Endothelial cell of umbilical vein (primary cell): ENCODE results near the gene ADAM30. TPM values are rescaled to one million over a fixed set of nuclear protein-coding genes. Genes with fewer than 3 reads are reported as not detected.

ENCODE experiments used
- BruUV-seq: library from RNA; stranded (reverse); fragments of 400-500 nt; replicated peaks from 2 replicates; lab custom pipeline; 2021; lab: Mats Ljungman, UMichigan
- CTCF ChIA-PET: fragments of 300-600, 350-600 bp; sonication (Branson Sonifier 250); formaldehyde crosslinking; loops from one replicate; lab custom pipeline; 2021; ENCODE audit warnings: antibody characterized with exemption, inconsistent platforms; lab: Charles Lee
- POLR2A ChIA-PET: fragments of 300-600, 350-600 bp; sonication (Branson Sonifier 250); formaldehyde crosslinking; loops from one replicate; lab custom pipeline; 2021; ENCODE audit warnings: antibody characterized with exemption, inconsistent platforms; lab: Charles Lee
- DNase-seq: peaks from one replicate; pipeline ENCODE4 v3.0.0-alpha.2; 2011; ENCODE audit warnings: low read depth, low spot score
- FAIRE-seq: peaks from 2 replicates; lab custom pipeline; 2011; peaks lifted over from hg19 to GRCh38; lab: Jason Lieb, UNC
- H2AFZ ChIP-seq: 2 replicates; pipeline ENCODE4 v1.6.0; 2012; ENCODE audit warnings: low read depth, low read length, control low read depth, inconsistent platforms
- H3K27ac ChIP-seq: 2 replicates; pipeline ENCODE4 v1.5.1; 2011; ENCODE audit warnings: low read depth, mild to moderate bottlenecking, control low read depth, low read length, moderate library complexity; ENCODE audit not compliant: insufficient read depth
- H3K27me3 ChIP-seq, 2 experiments: 2 replicates each; pipeline versions ENCODE4 v1.6.0 to v1.6.1; 2011; ENCODE audit warnings: low read length in 2 of 2, mixed read lengths in 1 of 2; ENCODE audit not compliant: control insufficient read depth in 2 of 2, insufficient read depth in 2 of 2
- H3K36me3 ChIP-seq, 2 experiments: 2 replicates in 1 of 2; 3 replicates in 1 of 2; pipeline ENCODE4 v1.5.1; 2011; ENCODE audit warnings: low read length in 2 of 2, mild to moderate bottlenecking in 1 of 2, moderate library complexity in 1 of 2; ENCODE audit not compliant: control insufficient read depth in 2 of 2, insufficient read depth in 2 of 2; ENCODE audit errors: extremely low read depth in 1 of 2
- H3K4me1 ChIP-seq: 3 replicates; pipeline ENCODE4 v1.5.1; 2011; ENCODE audit warnings: mild to moderate bottlenecking, low read length; ENCODE audit not compliant: control insufficient read depth, insufficient read depth; ENCODE audit errors: extremely low read depth
- H3K4me2 ChIP-seq: 2 replicates; pipeline ENCODE4 v1.6.1; 2011; ENCODE audit warnings: low read length, control low read depth, mixed read lengths; ENCODE audit not compliant: insufficient read depth
- H3K4me3 ChIP-seq, 3 experiments: fragments of 200-600 bp in 1 of 3; sonication (generic), shearing (Covaris generic) in 1 of 3; replicated peaks in 1 of 3; 2 replicates each; pipeline ENCODE4 v1.5.1; 2011 to 2016; ENCODE audit warnings: control low read depth in 3 of 3, low read length in 3 of 3, mild to moderate bottlenecking in 2 of 3, inconsistent platforms in 1 of 3, low read depth in 1 of 3, moderate library complexity in 1 of 3; ENCODE audit not compliant: insufficient read depth in 1 of 3
- H3K79me2 ChIP-seq: 2 replicates; pipeline ENCODE4 v1.6.0; 2012; ENCODE audit warnings: low read length, inconsistent platforms; ENCODE audit not compliant: control insufficient read depth, insufficient read depth
- H3K9ac ChIP-seq: replicated peaks from 2 replicates; pipeline ENCODE3; 2011; ENCODE audit warnings: low read length, control low read depth; ENCODE audit not compliant: insufficient read depth; ENCODE audit errors: extremely low read depth
- H3K9me1 ChIP-seq: replicated peaks from 3 replicates; pipeline ENCODE4 v1.6.0; 2011; ENCODE audit warnings: mild to moderate bottlenecking, low read length; ENCODE audit not compliant: control insufficient read depth, insufficient read depth; ENCODE audit errors: extremely low read depth
- H3K9me3 ChIP-seq: replicated peaks from 2 replicates; pipeline ENCODE4 v1.5.1; 2012; ENCODE audit warnings: low read length, inconsistent platforms; ENCODE audit not compliant: control insufficient read depth, insufficient read depth
- H4K20me1 ChIP-seq: replicated peaks from 2 replicates; pipeline ENCODE3; 2011; ENCODE audit warnings: mild to moderate bottlenecking, low read length; ENCODE audit not compliant: control insufficient read depth, insufficient read depth; ENCODE audit errors: extremely low read depth
- CTCF ChIP-seq, 2 donors: IDR thresholded peaks; 1 replicate in 1 of 2; 2 replicates in 1 of 2; pipeline ENCODE4 v1.5.1; 2011; ENCODE audit warnings: low read length in 2 of 2, mild to moderate bottlenecking in 2 of 2, moderate library complexity in 2 of 2, control low read depth in 1 of 2, inconsistent platforms in 1 of 2, low read depth in 1 of 2; ENCODE audit not compliant: insufficient read depth in 1 of 2; ENCODE audit errors: extremely low read depth in 1 of 2
- EZH2 ChIP-seq: IDR thresholded peaks from 2 replicates; pipeline ENCODE4 v1.6.1; 2012; ENCODE audit warnings: borderline replicate concordance, low read depth, mild to moderate bottlenecking, moderate library complexity, low read length, inconsistent platforms; ENCODE audit not compliant: severe bottlenecking
- GATA2 ChIP-seq: IDR thresholded peaks from 2 replicates; pipeline ENCODE4 v1.7.0; 2011; ENCODE audit warnings: low read depth, mild to moderate bottlenecking, moderate library complexity, mixed read lengths, low read length; ENCODE audit not compliant: insufficient read length, insufficient read depth
- JUN ChIP-seq: IDR thresholded peaks from 2 replicates; pipeline ENCODE4 v1.6.1; 2011; ENCODE audit warnings: borderline replicate concordance, low read depth; ENCODE audit not compliant: insufficient read length, insufficient read depth
- POLR2A ChIP-seq: IDR thresholded peaks from 2 replicates; pipeline ENCODE4 v1.6.1; 2012; ENCODE audit warnings: low read depth, mild to moderate bottlenecking, control low read depth, low read length
- POLR2AphosphoS5 ChIP-seq: IDR thresholded peaks from 2 replicates; pipeline ENCODE4 v1.6.1; 2012; ENCODE audit warnings: low read depth, mild to moderate bottlenecking, control low read depth, low read length, moderate library complexity; ENCODE audit not compliant: insufficient read depth
- dilution Hi-C: fragments of 300-500 bp; cut with MboI; formaldehyde crosslinking; loops from one replicate; pipeline ENCODE4 v1.15.0; 2019; ENCODE audit warnings: low sequenced_read_pairs; ENCODE audit not compliant: extremely low pct_ligation_motif_present
- intact Hi-C: fragments of 100-400 bp; cut with micrococcal nuclease; formaldehyde crosslinking; loops from one replicate; pipeline ENCODE4 v1.10.0; 2022
- polyA plus RNA-seq, 4 experiments: library from polyadenylated mRNA; depleted of rRNA in 3 of 4; stranded (reverse) in 3 of 4; unstranded in 1 of 4; fragments of >200 nt; gene quantifications; 2 replicates each; pipeline versions ENCODE4 v1.2.1 to v1.2.3, GENCODE V29; 2011 to 2012; ENCODE audit warnings: missing spikeins in 1 of 4
- total RNA-seq: library from RNA; stranded (reverse); gene quantifications from 2 replicates; pipeline ENCODE4 v1.2.3, GENCODE V29; 2021

Gene ADAM30
- total and polyA plus RNA-seq, 2 donors (not counting 3 experiments of a cell fraction or from before 2014, with no cell fraction given): not detected

GRCh38 chr1:119933397-119933796 lies 37.1 kb upstream of the ADAM30 start:
- no TSS peak for BruUV-seq
- POLR2A ChIA-PET: no interaction called here
- FAIRE-seq (no peak), DNase-seq (no peak)
- H3K36me3 ChIP-seq: peaks cover 2 to 3% of the 10 kb centered on the region in 2 experiments
- no peak overlapping the region for H3K4me3 ChIP-seq
- no peaks in the 10 kb centered on the region for H3K9me3 ChIP-seq
- no peak overlapping the region for H2AFZ ChIP-seq
- CTCF ChIA-PET: interaction anchor here (0.8 kb wide), 1 partner anchor 16 kb away, joined by 5 read pairs; no protein-coding TSS in a partner anchor
- no peak overlapping the region for H3K27ac ChIP-seq
- no peaks in the 10 kb centered on the region for H3K9me1 ChIP-seq
- dilution Hi-C loops (no loop called here), intact Hi-C loops (no loop called here)
- no peak overlapping the region for H3K4me2 ChIP-seq
- no peak for TF ChIP-seq POLR2A
- no peak for TF ChIP-seq GATA2
- TF ChIP-seq CTCF (IDR thresholded peaks at IDR 0.05; ENCODE audit: extremely low read depth in 1 of 2, insufficient read depth in 1 of 2, low read depth in 1 of 2, low read length in 2 of 2): no peak
- no peak for TF ChIP-seq POLR2AphosphoS5
- TF ChIP-seq EZH2: no peak
- no peak for TF ChIP-seq JUN
- H3K79me2 ChIP-seq: no peaks in the 10 kb centered on the region
- no peaks in the 10 kb centered on the region for H3K4me1 ChIP-seq
- no peaks in the 10 kb centered on the region for H4K20me1 ChIP-seq
- no peak overlapping the region for H3K9ac ChIP-seq
- no peaks in the 10 kb centered on the region for H3K27me3 ChIP-seq
